Measurements from ENCODE around the gene CCL18. TPM values are rescaled to one million over a fixed set of nuclear protein-coding genes. Genes with fewer than 3 reads are reported as not detected.

Gene CCL18
- total and polyA plus RNA-seq, 2 donors (not counting 3 experiments of a cell fraction or from before 2014, with no cell fraction given) = not detected

DNA sequence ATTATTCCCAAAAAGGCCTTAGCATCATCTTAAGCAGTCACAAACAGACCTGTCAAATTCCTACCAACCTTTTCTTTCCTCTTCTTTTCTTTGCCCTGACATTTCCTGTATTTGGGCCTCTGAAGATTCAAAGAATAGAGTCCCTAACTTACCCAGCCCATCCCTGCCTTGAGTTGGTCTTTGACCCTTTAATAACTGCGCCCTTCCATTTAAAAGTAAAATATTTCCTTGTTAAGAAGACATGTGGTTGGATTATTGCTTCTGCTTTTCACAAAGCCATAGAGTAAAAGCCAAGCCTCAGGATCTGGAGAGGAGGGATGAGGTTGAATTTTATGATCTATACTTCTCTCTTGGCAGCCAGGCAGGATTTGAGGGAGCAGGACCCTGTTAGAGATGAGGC is 33.1 kb upstream of the CCL18 start:
- Histone ChIP-seq H3K9me1 (replicated peaks; ENCODE audit: control insufficient read depth, extremely low read depth, insufficient read depth, low read length) (no peaks in the 10 kb centered on the region), H3K4me1 (ENCODE audit: control insufficient read depth, extremely low read depth, insufficient read depth, low read length) (no peaks in the 10 kb centered on the region), H3K4me3 (replicated peaks in 1 of 3; ENCODE audit: insufficient read depth in 1 of 3, low read depth in 1 of 3, low read length in 3 of 3) (no peak overlapping the region), H3K9me3 (replicated peaks; ENCODE audit: control insufficient read depth, insufficient read depth, low read length) (no peaks in the 10 kb centered on the region), H3K79me2 (ENCODE audit: control insufficient read depth, insufficient read depth, low read length) (no peaks in the 10 kb centered on the region), H3K9ac (replicated peaks; ENCODE audit: extremely low read depth, insufficient read depth, low read length) (no peak overlapping the region), H2AFZ (ENCODE audit: low read depth, low read length) (no peak overlapping the region), H3K36me3 (ENCODE audit: control insufficient read depth in 2 of 2, extremely low read depth in 1 of 2, insufficient read depth in 2 of 2, low read length in 2 of 2) (no peaks in the 10 kb centered on the region), H4K20me1 (replicated peaks; ENCODE audit: control insufficient read depth, extremely low read depth, insufficient read depth, low read length) (no peaks in the 10 kb centered on the region), H3K27me3 (ENCODE audit: control insufficient read depth in 2 of 2, insufficient read depth in 2 of 2, low read length in 2 of 2) (peaks cover 6 to 8% of the 10 kb centered on the region in 2 experiments), H3K27ac (ENCODE audit: insufficient read depth, low read depth, low read length) (no peak overlapping the region), H3K4me2 (ENCODE audit: insufficient read depth, low read length) (no peak overlapping the region)
- TF ChIP-seq POLR2AphosphoS5 (IDR thresholded peaks at IDR 0.05; ENCODE audit: insufficient read depth, low read depth, low read length) = no peak
- TF ChIP-seq CTCF (IDR thresholded peaks at IDR 0.05; ENCODE audit: extremely low read depth in 1 of 2, insufficient read depth in 1 of 2, low read depth in 1 of 2, low read length in 2 of 2) = no peak
- no peak for TF ChIP-seq GATA2 (IDR thresholded peaks at IDR 0.05; ENCODE audit: insufficient read depth, insufficient read length, low read depth, low read length)
- no peak for TF ChIP-seq JUN (IDR thresholded peaks at IDR 0.05; ENCODE audit: borderline replicate concordance, insufficient read depth, insufficient read length, low read depth)
- no peak for TF ChIP-seq FOS (IDR thresholded peaks at IDR 0.05; ENCODE audit: borderline replicate concordance, insufficient read depth, low read length)
- TF ChIP-seq MAX (IDR thresholded peaks at IDR 0.05; ENCODE audit: insufficient read depth, insufficient read length) = no peak
- TF ChIP-seq MYC (IDR thresholded peaks at IDR 0.05; ENCODE audit: low read depth, low read length) = no peak
- no peak for TF ChIP-seq POLR2A (IDR thresholded peaks at IDR 0.05; ENCODE audit: low read depth, low read length)
- TF ChIP-seq EZH2 (IDR thresholded peaks at IDR 0.05; ENCODE audit: borderline replicate concordance, low read depth, low read length, severe bottlenecking) = no peak
- FAIRE-seq = no peak
- DNase-seq (ENCODE audit: low read depth, low spot score) = no peak
- ChIA-PET CTCF (interaction anchor here (1.7 kb wide), 1 partner anchor 41 kb away, joined by 7 read pairs; no protein-coding TSS in a partner anchor), POLR2A (no interaction called here)
- BruUV-seq (replicated peaks) = no TSS peak
- intact Hi-C loops (cut with micrococcal nuclease) = no loop called here
- dilution Hi-C loops (cut with MboI; ENCODE audit: extremely low pct_ligation_motif_present, low sequenced_read_pairs) = no loop called here
